ENCODE measurements around the gene UHMK1. TPM values are rescaled to one million over a fixed set of nuclear protein-coding genes. Genes with fewer than 3 reads are reported as not detected.

UHMK1 gene
- total RNA-seq = 27.2 and 36.1 TPM in 2 replicates

GRCh38 chr1:162497723-162498495 lies at the start of gene UHMK1:
Gene UHMK1, plus strand, starts transcription at chr1:162497818. Its CDS starts 183 bp downstream, at chr1:162498001.

GRCh38 chr1:162561616-162562469 lies 64.2 kb downstream of the UHMK1 start, which contains the start of gene UAP1:
Gene UAP1, plus strand, starts transcription at chr1:162561722. Its CDS starts 4,347 bp downstream, at chr1:162566069.

Other genes starting within 250 kb of the UHMK1 start
- not detected in 2 replicates for gene SPATA46, start 121.0 kb upstream of the UHMK1 start, total RNA-seq
- gene C1orf226, start 116.1 kb upstream of the UHMK1 start, total RNA-seq = 0.50 and 0.59 TPM in 2 replicates
- gene SH2D1B, start 85.7 kb upstream of the UHMK1 start, total RNA-seq = 0.15 TPM in 1 of 2 replicates, not detected in the other
- 112 and 121 TPM in 2 replicates for gene UAP1, start 63.9 kb downstream of the UHMK1 start, total RNA-seq
- gene DDR2, start 134.6 kb downstream of the UHMK1 start, total RNA-seq = 80.9 and 83.7 TPM in 2 replicates